Left lobe of liver (tissue), 2 donors: Measurements from ENCODE around the gene ZNF618. TPM values are rescaled to one million over a fixed set of nuclear protein-coding genes. Genes with fewer than 3 reads are reported as not detected.

ENCODE experiments used
- ATAC-seq: fragments of 200-7000 bp; cut with Tn5 transposase; one replicate; pipeline ENCODE4 v1.9.1; 2020; ENCODE audit warnings: mild to moderate bottlenecking, moderate library complexity
- DNase-seq: peaks from one replicate; pipeline ENCODE4 v3.0.0-alpha.2; 2020; ENCODE audit warnings: low spot score
- total RNA-seq: library from RNA; stranded (reverse); gene quantifications from one replicate; pipeline ENCODE4 v1.2.1, GENCODE V29; 2021
- donor health status: DM: no; HTN: no; CAD: no; lungs with moderate emphysema.
- donor health status: DM: no; HTN: yes; CAD: no.

Gene ZNF618
- total RNA-seq, 1 donor from 2014 or later, result 5.7 TPM

GRCh38 chr9:113953531-113953930 is 77.4 kb downstream of the ZNF618 start:
- DNase-seq (no peak), ATAC-seq (no peak)

- ATAC-seq (no peak), DNase-seq (no peak)
These were observed 78.5 kb downstream of the ZNF618 start for GRCh38 chr9:113954591-113954990.

GRCh38 chr9:113955076-113955752 is 79.1 kb downstream of the ZNF618 start:
- ATAC-seq, result peak; percentile 32

GRCh38 chr9:113956901-113957300 is 80.8 kb downstream of the ZNF618 start:
- ATAC-seq (no peak), DNase-seq (peak; percentile 24)

More at GRCh38 chr9:113955076-113955752, 79.1 kb downstream of the ZNF618 start:
- peak; percentile 33 for DNase-seq

DNA sequence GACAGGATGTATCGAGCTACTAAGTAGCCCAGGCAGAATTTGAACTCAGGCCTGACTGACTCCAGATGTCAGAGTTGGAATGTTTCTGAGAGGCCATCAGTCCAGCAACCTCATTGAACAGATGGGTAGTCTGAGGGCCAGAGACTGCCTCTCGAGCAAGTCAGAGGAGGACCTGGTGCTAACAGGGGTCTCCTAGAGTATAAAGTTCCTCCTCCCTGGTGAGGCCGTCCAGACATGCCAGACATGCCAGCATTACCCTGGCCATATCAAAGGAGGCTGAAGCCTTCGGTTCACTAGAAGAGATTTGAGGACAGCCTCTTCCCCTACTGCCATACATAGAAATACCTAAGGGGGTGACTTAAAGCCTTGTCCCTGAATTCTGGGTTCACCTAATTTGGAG is 81.2 kb downstream of the ZNF618 start:
- no peak for ATAC-seq
- peak; percentile 34 for DNase-seq

- DNase-seq (peak; percentile 23), ATAC-seq (no peak)
These were observed 81.8 kb downstream of the ZNF618 start for GRCh38 chr9:113957821-113958341.

DNA sequence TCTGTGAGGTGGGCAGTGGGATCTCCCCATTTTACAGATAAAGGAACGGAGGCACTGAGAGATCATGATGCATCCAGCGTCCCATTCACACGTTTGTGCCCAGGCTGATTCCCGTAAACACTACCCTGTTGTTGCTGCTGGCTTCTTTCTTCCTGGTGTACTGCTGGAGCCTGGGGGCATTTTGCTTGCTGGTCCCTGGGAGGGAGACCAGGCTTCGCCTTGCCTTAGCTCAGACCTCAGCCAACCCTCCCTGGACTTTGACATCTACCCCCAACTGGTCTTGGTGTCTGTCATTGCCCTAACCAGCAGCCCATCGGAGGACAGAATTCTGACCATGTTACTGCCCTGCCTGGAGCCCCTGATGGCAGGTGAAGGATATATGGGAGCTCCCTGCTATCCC is 82.4 kb downstream of the ZNF618 start:
- ATAC-seq (no peak), DNase-seq (peak; percentile 38)

DNA sequence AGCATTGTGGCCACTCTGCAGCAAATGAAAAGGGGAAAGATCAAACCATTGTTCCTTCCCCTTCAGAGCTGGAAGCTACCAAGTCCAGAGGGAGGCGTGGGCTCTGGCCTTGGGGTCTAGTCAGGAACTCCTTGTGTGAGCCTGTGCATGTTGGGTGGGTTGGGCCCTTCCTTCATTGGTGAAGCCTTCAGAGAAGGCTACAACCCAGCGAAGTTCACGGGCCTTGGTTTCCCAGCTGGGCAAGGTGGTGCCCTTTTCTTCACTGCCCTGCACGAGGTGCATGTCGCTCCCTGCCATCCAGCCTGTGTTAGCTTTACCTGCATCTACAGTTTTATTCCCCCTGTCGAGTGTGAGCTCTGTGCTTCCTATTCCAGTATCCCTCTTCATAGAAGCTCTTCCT is 84.7 kb downstream of the ZNF618 start:
- DNase-seq (peak; percentile 39), ATAC-seq (no peak)

- ATAC-seq, result peak; percentile 76
- peak; percentile 87 for DNase-seq
These were observed 86.3 kb downstream of the ZNF618 start for GRCh38 chr9:113962396-113962795.

GRCh38 chr9:113963017-113963620 is 87.0 kb downstream of the ZNF618 start:
- ATAC-seq, result no peak
- no peak for DNase-seq

- DNase-seq (no peak), ATAC-seq (no peak)
These were observed 87.8 kb downstream of the ZNF618 start for GRCh38 chr9:113963696-113964494.

DNA sequence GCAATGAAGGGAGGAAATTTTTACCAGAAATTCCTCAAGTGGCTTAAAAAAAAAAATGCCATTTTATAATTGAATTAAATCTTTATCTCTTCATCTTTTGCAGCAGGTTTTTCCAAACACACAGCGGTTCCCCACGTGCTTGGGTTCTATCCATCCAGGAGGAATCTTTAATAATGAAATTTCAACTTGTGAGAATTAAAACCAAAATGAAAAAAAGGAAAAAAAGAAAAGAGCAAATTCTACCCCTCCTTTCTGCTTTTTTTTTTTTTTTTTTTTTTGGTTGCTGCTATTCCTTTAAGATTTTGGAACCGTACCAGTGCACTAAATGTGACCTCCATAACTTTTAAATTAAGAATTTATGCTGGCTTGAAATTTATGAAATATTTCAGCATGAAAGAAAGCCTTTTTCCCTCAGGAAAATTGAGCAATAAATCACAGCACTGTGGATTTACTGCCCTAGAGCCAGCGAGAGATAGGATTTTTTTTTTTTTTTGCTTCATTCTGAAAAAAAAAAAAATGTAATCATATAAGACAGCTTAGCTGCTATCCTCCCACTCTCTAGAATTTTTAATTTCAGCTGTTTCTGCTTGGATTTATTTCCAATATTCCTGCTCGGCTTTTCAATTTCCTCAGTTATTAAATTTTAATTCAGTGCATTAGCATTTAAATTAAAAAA is 88.5 kb downstream of the ZNF618 start:
- no peak for ATAC-seq
- DNase-seq, result no peak

GRCh38 chr9:113966394-113966793 is 90.3 kb downstream of the ZNF618 start:
- ATAC-seq (peak; percentile 83), DNase-seq (peak; percentile 96)

DNA sequence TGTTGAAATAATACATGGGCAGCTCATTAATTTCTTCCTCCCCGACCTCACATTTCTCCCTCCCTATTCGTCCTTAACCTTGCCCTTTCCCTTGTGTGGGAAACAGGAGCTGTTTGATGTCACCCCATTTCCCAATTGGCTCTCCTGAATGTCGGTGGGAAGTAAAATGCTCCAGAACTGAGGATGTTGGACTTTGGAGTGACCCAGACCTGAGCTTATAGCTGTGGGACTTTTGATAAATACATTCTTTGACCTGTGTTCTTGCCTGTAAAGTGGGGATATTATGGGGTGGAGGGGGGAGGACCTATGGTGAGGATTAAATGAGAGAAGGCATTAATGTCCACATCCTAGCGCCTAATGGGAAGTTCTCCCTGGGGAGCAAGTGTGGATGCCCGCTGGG is 91.3 kb downstream of the ZNF618 start:
- ATAC-seq, result no peak
- DNase-seq, result no peak

GRCh38 chr9:113969343-113969742 is 93.2 kb downstream of the ZNF618 start:
- ATAC-seq, result no peak

DNA sequence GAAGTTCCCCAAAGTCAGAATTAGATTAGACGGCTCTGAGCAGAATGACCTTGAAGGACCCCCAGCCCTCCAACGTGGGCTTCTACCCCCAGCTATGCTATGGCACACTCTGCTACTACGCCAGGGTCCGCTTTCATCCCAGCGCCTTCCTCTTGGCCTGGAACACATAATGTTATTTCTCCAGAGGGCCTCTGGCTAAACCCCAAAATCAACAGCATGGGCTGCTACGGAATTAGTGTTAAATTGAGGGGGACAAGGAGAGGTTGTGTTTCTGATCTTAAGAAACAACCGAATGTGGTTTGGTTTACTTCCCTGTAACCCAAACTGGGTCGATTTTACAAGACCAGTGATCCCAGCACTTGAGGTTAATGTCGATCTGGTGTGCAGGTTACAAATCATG is 97.1 kb downstream of the ZNF618 start:
- no peak for DNase-seq
- peak; percentile 15 for ATAC-seq

More at GRCh38 chr9:113969343-113969742, 93.2 kb downstream of the ZNF618 start:
- DNase-seq, result no peak

GRCh38 chr9:113973963-113974413 is 97.9 kb downstream of the ZNF618 start:
- ATAC-seq (peak; percentile 33), DNase-seq (no peak)

- ATAC-seq, result no peak
These were observed 100.8 kb downstream of the ZNF618 start for GRCh38 chr9:113976915-113977314.

DNA sequence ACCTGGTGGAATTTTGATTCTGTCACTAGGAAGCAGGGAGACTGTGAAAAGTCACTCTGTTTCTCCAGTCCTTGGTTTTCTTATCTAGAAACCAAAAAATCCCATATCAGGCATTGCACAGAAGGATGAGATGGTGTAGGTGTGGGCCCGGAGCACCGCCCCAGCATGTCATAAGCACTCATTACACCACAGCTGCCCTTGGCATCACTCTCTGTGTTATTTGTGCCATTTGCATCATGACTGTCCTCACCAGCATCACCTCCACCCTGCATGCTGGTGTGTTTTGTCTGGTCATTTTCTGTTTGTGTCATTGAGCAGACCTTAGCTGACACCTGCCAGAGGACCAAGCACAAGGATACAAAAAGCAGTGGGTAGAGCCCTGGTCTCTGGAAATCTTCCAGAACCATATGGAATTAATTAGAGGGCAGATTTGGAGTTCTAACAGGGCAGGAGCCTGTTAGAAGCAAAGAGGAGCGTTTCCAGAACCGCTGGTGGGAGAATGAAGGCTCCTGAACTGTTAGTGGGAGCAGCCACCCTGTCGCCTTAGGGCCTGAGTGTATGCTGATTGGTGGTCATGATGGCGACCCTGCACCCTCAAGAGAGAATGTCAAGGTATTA is 102.7 kb downstream of the ZNF618 start:
- DNase-seq (no peak), ATAC-seq (no peak)

More at GRCh38 chr9:113976915-113977314, 100.8 kb downstream of the ZNF618 start:
- DNase-seq, result no peak

- no peak for ATAC-seq
- no peak for DNase-seq
These were observed 103.4 kb downstream of the ZNF618 start for GRCh38 chr9:113979343-113980127.
